Activated T-helper 17 cell treated with anti-CD3 and anti-CD28 coated beads, Interleukin-2, amount 50 U/mL, for 72 hours (primary cell): Measurements from ENCODE around the gene KL. TPM values are rescaled to one million over a fixed set of nuclear protein-coding genes. Genes with fewer than 3 reads are reported as not detected.

Experiments used
- ATAC-seq: fragments of 150-1000 bp; cut with Tn5 transposase; replicated peaks from 2 replicates; pipeline ENCODE4 v1.10.0; 2021; ENCODE audit warnings: mild to moderate bottlenecking, moderate library complexity
- H3K27ac Mint-ChIP-seq: one replicate; pipeline ENCODE4 v1.8.0; 2022; ENCODE audit warnings: mixed read lengths
- H3K27me3 Mint-ChIP-seq: one replicate; pipeline ENCODE4 v1.8.0; 2022; ENCODE audit warnings: mixed read lengths
- H3K36me3 Mint-ChIP-seq: one replicate; pipeline ENCODE4 v1.8.0; 2022; ENCODE audit warnings: low read depth, mild to moderate bottlenecking, mixed read lengths
- H3K4me1 Mint-ChIP-seq: one replicate; pipeline ENCODE4 v1.8.0; 2022; ENCODE audit warnings: mixed read lengths
- H3K4me3 Mint-ChIP-seq: one replicate; pipeline ENCODE4 v1.8.0; 2022; ENCODE audit warnings: mild to moderate bottlenecking, mixed read lengths
- H3K9me3 Mint-ChIP-seq: one replicate; pipeline ENCODE4 v1.8.0; 2022; ENCODE audit warnings: mixed read lengths
- total RNA-seq, 2 donors: library from RNA; stranded (reverse); gene quantifications; one replicate each; pipeline ENCODE4 v1.2.3, GENCODE V29; 2022

KL gene
- total RNA-seq, 2 donors from 2014 or later = 0.08 TPM; not detected in 1

GRCh38 chr13:33073338-33073737 is 57.1 kb downstream of the KL start:
- no peaks in the 10 kb centered on the region for H3K36me3 Mint-ChIP-seq
- H3K27ac Mint-ChIP-seq = no peak overlapping the region
- no peak for ATAC-seq
- no peaks in the 10 kb centered on the region for H3K4me1 Mint-ChIP-seq
- no peaks in the 10 kb centered on the region for H3K9me3 Mint-ChIP-seq
- H3K27me3 Mint-ChIP-seq = no peaks in the 10 kb centered on the region
- no peak overlapping the region for H3K4me3 Mint-ChIP-seq

GRCh38 chr13:33076001-33076992 is 60.1 kb downstream of the KL start:
- no peaks in the 10 kb centered on the region for H3K36me3 Mint-ChIP-seq
- H3K27ac Mint-ChIP-seq = no peak overlapping the region
- H3K27me3 Mint-ChIP-seq = peaks cover 14% of the 10 kb centered on the region
- no peaks in the 10 kb centered on the region for H3K9me3 Mint-ChIP-seq
- H3K4me3 Mint-ChIP-seq = no peak overlapping the region
- no peaks in the 10 kb centered on the region for H3K4me1 Mint-ChIP-seq
- ATAC-seq = no peak

GRCh38 chr13:33078263-33078662 is 62.0 kb downstream of the KL start:
- Mint-ChIP-seq H3K27ac (no peak overlapping the region), H3K4me1 (no peaks in the 10 kb centered on the region), H3K9me3 (no peaks in the 10 kb centered on the region), H3K27me3 (peaks cover 14% of the 10 kb centered on the region), H3K36me3 (no peaks in the 10 kb centered on the region), H3K4me3 (no peak overlapping the region)
- ATAC-seq = no peak

GRCh38 chr13:33079960-33080359 is 63.7 kb downstream of the KL start:
- Mint-ChIP-seq H3K4me1 (no peaks in the 10 kb centered on the region), H3K27ac (no peak overlapping the region), H3K4me3 (no peak overlapping the region), H3K27me3 (peaks cover 16% of the 10 kb centered on the region), H3K36me3 (no peaks in the 10 kb centered on the region), H3K9me3 (no peaks in the 10 kb centered on the region)
- no peak for ATAC-seq

GRCh38 chr13:33080972-33081590 is 64.9 kb downstream of the KL start:
- no peaks in the 10 kb centered on the region for H3K9me3 Mint-ChIP-seq
- no peaks in the 10 kb centered on the region for H3K4me1 Mint-ChIP-seq
- no peaks in the 10 kb centered on the region for H3K36me3 Mint-ChIP-seq
- peaks cover 19% of the 10 kb centered on the region for H3K27me3 Mint-ChIP-seq
- H3K27ac Mint-ChIP-seq = no peak overlapping the region
- no peak for ATAC-seq
- no peak overlapping the region for H3K4me3 Mint-ChIP-seq

GRCh38 chr13:33081666-33082065 is 65.4 kb downstream of the KL start:
- Mint-ChIP-seq H3K9me3 (no peaks in the 10 kb centered on the region), H3K4me1 (no peaks in the 10 kb centered on the region), H3K27me3 (peaks cover 19% of the 10 kb centered on the region), H3K4me3 (no peak overlapping the region), H3K36me3 (no peaks in the 10 kb centered on the region), H3K27ac (no peak overlapping the region)
- no peak for ATAC-seq

GRCh38 chr13:33083054-33083453 is 66.8 kb downstream of the KL start:
- ATAC-seq = no peak
- Mint-ChIP-seq H3K27ac (no peak overlapping the region), H3K9me3 (no peaks in the 10 kb centered on the region), H3K4me1 (no peaks in the 10 kb centered on the region), H3K36me3 (no peaks in the 10 kb centered on the region), H3K4me3 (no peak overlapping the region), H3K27me3 (peaks cover 24% of the 10 kb centered on the region)

DNA sequence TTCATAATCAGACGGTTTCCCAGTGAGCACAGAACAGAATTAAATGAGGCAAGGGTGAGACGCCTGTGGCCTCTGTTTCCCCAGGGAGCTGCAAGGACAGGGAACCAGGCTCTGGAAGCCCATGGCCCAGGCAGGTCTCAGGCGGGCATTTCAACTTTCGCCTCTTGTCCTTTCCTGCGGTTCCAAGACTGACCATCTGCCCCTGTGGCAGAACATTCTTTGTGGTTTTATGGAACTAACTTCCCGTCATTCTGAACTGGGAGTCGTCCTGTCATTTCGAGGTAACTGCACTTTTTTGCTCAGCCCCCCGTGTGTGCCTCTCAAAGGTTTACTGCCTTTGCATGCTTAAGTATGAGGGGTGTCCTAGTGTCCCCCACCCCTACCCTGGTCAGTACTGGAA is 70.9 kb downstream of the KL start:
- H3K4me3 Mint-ChIP-seq = no peak overlapping the region
- no peaks in the 10 kb centered on the region for H3K4me1 Mint-ChIP-seq
- H3K27me3 Mint-ChIP-seq = peaks cover 13% of the 10 kb centered on the region
- no peak overlapping the region for H3K27ac Mint-ChIP-seq
- H3K9me3 Mint-ChIP-seq = no peaks in the 10 kb centered on the region
- no peak for ATAC-seq
- no peaks in the 10 kb centered on the region for H3K36me3 Mint-ChIP-seq

GRCh38 chr13:33087790-33088189 is 71.6 kb downstream of the KL start:
- no peaks in the 10 kb centered on the region for H3K36me3 Mint-ChIP-seq

GRCh38 chr13:33089311-33089710 is 73.1 kb downstream of the KL start:
- Mint-ChIP-seq H3K9me3 (no peaks in the 10 kb centered on the region), H3K27ac (no peak overlapping the region), H3K27me3 (peaks cover 13% of the 10 kb centered on the region), H3K36me3 (no peaks in the 10 kb centered on the region), H3K4me1 (no peaks in the 10 kb centered on the region), H3K4me3 (no peak overlapping the region)
- no peak for ATAC-seq

More at GRCh38 chr13:33087790-33088189, 71.6 kb downstream of the KL start:
- Mint-ChIP-seq H3K27ac (no peak overlapping the region), H3K9me3 (no peaks in the 10 kb centered on the region), H3K4me1 (no peaks in the 10 kb centered on the region), H3K27me3 (peaks cover 13% of the 10 kb centered on the region), H3K4me3 (no peak overlapping the region)
- no peak for ATAC-seq

DNA sequence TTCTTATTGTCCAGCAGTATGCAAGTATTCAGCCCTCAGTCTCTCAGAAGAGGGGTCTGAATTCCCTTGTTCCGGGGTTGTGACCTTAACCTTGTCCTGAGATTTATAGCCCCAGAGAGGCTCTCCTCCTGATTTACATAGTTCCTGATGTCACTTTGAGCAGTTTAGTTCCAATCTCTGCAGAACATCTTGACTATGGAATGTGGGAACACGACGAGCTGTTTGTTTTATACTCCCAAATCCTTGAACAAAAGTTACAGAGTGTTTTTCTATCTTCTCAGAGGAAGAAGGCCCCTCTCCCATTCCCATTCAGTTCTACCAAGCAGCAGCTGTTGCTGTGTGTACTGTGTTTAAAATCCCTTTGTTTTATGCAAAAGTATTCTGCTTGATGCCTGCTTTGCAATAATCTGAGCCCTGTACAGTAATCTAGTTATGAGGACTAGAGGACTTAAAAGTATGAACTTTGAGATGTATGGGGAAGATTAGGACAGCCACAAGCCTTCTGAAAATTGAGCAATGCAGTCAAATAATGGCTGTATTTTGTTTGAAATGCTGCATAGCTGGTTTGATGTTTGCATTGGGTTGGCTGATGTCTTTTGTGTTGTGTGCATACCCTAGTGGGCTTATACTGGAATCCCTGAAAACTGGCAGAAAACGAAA is 74.7 kb downstream of the KL start:
- Mint-ChIP-seq H3K36me3 (no peaks in the 10 kb centered on the region), H3K27me3 (peaks cover 9% of the 10 kb centered on the region), H3K9me3 (no peaks in the 10 kb centered on the region), H3K4me1 (no peaks in the 10 kb centered on the region), H3K27ac (no peak overlapping the region), H3K4me3 (no peak overlapping the region)
- ATAC-seq = no peak

DNA sequence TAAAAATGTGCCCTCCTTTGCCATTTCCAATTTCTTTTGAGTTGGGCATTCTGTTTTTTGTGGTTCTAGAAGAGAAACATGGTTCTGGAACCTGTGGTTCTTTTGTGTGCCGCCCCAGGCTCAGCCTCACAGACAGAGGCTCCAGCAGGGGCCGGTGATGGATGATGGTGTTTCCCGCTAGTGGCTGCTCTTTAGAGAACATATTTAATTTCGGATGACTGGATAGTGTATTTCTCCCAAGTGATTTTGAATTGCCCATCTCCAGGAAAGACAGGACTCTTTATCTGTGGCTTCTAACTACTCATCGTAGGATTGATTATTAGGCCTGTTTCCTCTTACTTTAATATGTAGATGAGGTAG is 75.2 kb downstream of the KL start:
- no peak overlapping the region for H3K27ac Mint-ChIP-seq
- H3K4me1 Mint-ChIP-seq = no peaks in the 10 kb centered on the region
- H3K4me3 Mint-ChIP-seq = no peak overlapping the region
- no peaks in the 10 kb centered on the region for H3K36me3 Mint-ChIP-seq
- peaks cover 9% of the 10 kb centered on the region for H3K27me3 Mint-ChIP-seq
- ATAC-seq = no peak
- H3K9me3 Mint-ChIP-seq = no peaks in the 10 kb centered on the region

- Mint-ChIP-seq H3K36me3 (no peaks in the 10 kb centered on the region), H3K27me3 (peaks cover 7% of the 10 kb centered on the region), H3K27ac (no peak overlapping the region), H3K9me3 (no peaks in the 10 kb centered on the region), H3K4me1 (no peaks in the 10 kb centered on the region), H3K4me3 (no peak overlapping the region)
- no peak for ATAC-seq
Observed at GRCh38 chr13:33092073-33092987, 76.1 kb downstream of the KL start.
